ENCODE measurements around the gene TMEM176B.

- TF ChIP-seq CTCF (conservative IDR thresholded peaks at IDR 0.05) (no peak), ZFX (IDR thresholded peaks at IDR 0.05) (no peak)
Observed at GRCh38 chr7:150806454-150806853, 6.3 kb upstream of the TMEM176B start.

Measured in C4-2B (cell line).